Kidney (tissue), 14 donors: ENCODE data around the gene RTN4RL2. TPM values are rescaled to one million over a fixed set of nuclear protein-coding genes. Genes with fewer than 3 reads are reported as not detected.

Source experiments
- DNase-seq, 5 donors: peaks; one replicate each; pipeline ENCODE4 v3.0.0-alpha.2; 2013 to 2020
- FAIRE-seq: peaks from 2 replicates; lab custom pipeline; 2012; peaks lifted over from hg19 to GRCh38; lab: Jason Lieb, UNC
- H3K27ac ChIP-seq, 2 donors: one replicate each; pipeline ENCODE4 v1.7.0; 2013; ENCODE audit warnings: low read depth in 2 of 2, low read length in 2 of 2, inconsistent platforms in 1 of 2
- H3K27me3 ChIP-seq: one replicate; pipeline ENCODE4 v1.7.1; 2013; ENCODE audit warnings: low read length, inconsistent platforms; ENCODE audit not compliant: control insufficient read depth, insufficient read depth
- H3K36me3 ChIP-seq, 3 donors: one replicate each; pipeline versions ENCODE4 v1.7.0 to v1.7.1; 2013; ENCODE audit warnings: low read length in 3 of 3, control low read depth in 1 of 3, inconsistent platforms in 1 of 3; ENCODE audit not compliant: insufficient read depth in 3 of 3, control insufficient read depth in 2 of 3
- H3K4me1 ChIP-seq, 3 donors: one replicate each; pipeline versions ENCODE4 v1.7.0 to v1.7.1; 2013; ENCODE audit warnings: low read length in 3 of 3, inconsistent platforms in 1 of 3, low read depth in 1 of 3; ENCODE audit not compliant: control insufficient read depth in 2 of 3, insufficient read depth in 2 of 3
- H3K4me3 ChIP-seq, 3 donors: one replicate each; pipeline versions ENCODE4 v1.7.0 to v1.8.1; 2013; ENCODE audit warnings: low read length in 3 of 3, control low read depth in 1 of 3, inconsistent platforms in 1 of 3
- H3K9ac ChIP-seq, 3 donors: one replicate each; pipeline versions ENCODE4 v1.7.0 to v1.7.1; 2013; ENCODE audit warnings: low read length in 3 of 3, control low read depth in 1 of 3, inconsistent platforms in 1 of 3
- H3K9me3 ChIP-seq, 3 donors: one replicate each; pipeline versions ENCODE4 v1.7.0 to v1.7.1; 2013; ENCODE audit warnings: low read length in 3 of 3, control low read depth in 1 of 3, inconsistent platforms in 1 of 3; ENCODE audit not compliant: control insufficient read depth in 2 of 3, insufficient read depth in 1 of 3
- intact Hi-C: fragments of 100-400 bp; cut with DNase I; formaldehyde crosslinking; loops from one replicate; pipeline ENCODE4 v1.11.1; 2022
- polyA plus RNA-seq: library from polyadenylated mRNA; stranded (reverse); fragments of 350-450 nt; fragmentation: Illumina TruSeq; extraction: RNeasy Lipid Tissue Mini Kit (QIAGEN cat#74804); gene quantifications from one replicate; pipeline ENCODE4 v1.2.3, GENCODE V29; 2014; ENCODE audit warnings: low read depth, low replicate concordance; ENCODE audit not compliant: insufficient read depth
- total RNA-seq: library from RNA; stranded (reverse); fragmentation: NEBNext Ultra II Directional; extraction: Animal tissue kit (Norgen Biotek cat#: 25700); gene quantifications from one replicate; pipeline ENCODE4 v1.2.1, GENCODE V29; 2021
- TF ChIP-seq, protein P1 (sequence below): IDR thresholded peaks from 3 replicates; pipeline ENCODE4 v1.5.1; 2012; ENCODE audit warnings: mild to moderate bottlenecking, moderate library complexity, borderline replicate concordance; ENCODE audit not compliant: insufficient read depth; ENCODE audit errors: extremely low read depth
- donor health status: control.
- donor health status: control.
- donor health status: control.
- donor health status: control.
- donor health status: control.
- donor health status: DM: yes; HTN: yes; CAD: no.
- donor health status: Normal renal cell carcinoma (clear cell type).

Gene RTN4RL2
- total and polyA plus RNA-seq, 2 donors from 2014 or later = 2.6 to 5.5 TPM

DNA sequence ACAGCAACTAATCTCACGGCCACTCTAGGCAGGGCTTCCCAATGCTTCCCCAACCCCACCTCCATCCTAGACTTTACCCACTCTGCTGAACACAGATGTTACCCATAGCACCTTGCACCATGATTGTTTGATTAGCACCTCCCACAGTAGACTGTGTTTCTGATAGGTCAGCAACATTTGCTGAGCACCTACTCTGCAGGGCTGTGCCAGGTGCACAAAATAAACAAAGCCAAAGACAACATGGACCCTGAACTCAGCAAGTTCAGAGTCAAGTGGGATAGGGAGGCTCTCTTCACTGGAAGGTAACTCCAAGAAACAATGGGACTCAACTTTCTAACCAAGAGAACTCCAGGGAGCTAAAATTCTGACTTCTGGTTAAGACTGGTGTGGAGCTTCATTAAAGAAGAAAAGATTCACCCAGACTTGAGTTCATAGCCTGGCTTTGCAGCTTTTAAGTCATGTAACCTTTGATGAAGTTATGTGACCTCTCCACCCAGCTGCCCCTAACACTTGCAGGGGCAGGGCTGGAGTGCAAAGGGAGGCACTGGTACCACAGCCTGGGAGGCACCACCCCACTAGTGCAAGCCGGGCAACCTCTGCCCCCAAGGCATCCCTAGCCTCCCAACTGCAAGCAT, 6.7 kb upstream of the RTN4RL2 start:
- no peak for DNase-seq
- no peak for FAIRE-seq
- no peak overlapping the region for H3K27ac ChIP-seq

DNA sequence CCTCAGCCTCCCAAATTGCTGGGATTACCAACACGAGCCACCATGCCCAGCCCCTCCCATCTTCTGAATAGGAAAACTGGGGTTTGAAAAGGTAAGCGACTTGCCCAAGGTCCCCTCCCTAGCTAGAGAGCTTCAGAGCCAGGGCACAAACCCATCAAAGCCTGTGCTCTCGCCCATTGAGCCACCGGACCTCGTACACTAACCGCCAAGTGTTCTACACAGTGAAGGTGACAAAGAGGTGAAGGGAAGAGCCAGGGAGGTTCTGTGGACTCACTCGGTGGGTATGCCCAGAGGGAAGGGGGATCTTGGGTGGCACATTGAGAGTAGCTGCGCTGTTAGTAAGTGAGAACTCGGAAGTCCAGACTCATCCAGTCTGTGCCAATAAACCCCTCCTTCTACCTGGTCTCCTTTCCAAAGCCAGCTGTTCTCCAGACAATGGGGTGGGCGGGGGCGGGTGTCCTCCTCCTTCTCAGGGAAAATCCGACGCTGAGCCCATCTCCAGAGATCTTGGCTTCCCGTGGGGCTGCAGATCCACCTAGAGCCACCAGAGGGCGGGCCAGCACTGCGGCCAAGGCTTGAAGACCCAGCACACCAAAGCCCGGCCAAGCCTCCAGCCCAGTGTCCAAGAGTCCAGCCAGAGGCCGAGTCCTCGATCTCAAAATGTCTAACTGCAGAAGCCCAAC, 3.2 kb upstream of the RTN4RL2 start:
- no peaks in the 10 kb centered on the region for H3K36me3 ChIP-seq
- no peak overlapping the region for H3K9ac ChIP-seq
- peaks cover 22% of the 10 kb centered on the region for H3K27me3 ChIP-seq
- intact Hi-C loops = loop anchor here (5.0 kb wide), 1 partner anchor 185 kb away; no protein-coding TSS in a partner anchor
- H3K9me3 ChIP-seq = no peaks in the 10 kb centered on the region
- no peak overlapping the region for H3K4me3 ChIP-seq
- TF ChIP-seq, protein P1, sequence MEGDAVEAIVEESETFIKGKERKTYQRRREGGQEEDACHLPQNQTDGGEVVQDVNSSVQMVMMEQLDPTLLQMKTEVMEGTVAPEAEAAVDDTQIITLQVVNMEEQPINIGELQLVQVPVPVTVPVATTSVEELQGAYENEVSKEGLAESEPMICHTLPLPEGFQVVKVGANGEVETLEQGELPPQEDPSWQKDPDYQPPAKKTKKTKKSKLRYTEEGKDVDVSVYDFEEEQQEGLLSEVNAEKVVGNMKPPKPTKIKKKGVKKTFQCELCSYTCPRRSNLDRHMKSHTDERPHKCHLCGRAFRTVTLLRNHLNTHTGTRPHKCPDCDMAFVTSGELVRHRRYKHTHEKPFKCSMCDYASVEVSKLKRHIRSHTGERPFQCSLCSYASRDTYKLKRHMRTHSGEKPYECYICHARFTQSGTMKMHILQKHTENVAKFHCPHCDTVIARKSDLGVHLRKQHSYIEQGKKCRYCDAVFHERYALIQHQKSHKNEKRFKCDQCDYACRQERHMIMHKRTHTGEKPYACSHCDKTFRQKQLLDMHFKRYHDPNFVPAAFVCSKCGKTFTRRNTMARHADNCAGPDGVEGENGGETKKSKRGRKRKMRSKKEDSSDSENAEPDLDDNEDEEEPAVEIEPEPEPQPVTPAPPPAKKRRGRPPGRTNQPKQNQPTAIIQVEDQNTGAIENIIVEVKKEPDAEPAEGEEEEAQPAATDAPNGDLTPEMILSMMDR = peak; percentile 100
- H3K4me1 ChIP-seq = peaks cover 0 to 19% (median 9%) of the 10 kb centered on the region in 3 donors
- no peak for FAIRE-seq
- H3K27ac ChIP-seq = no peak overlapping the region
- DNase-seq = peak; percentile 87 to 95 (median 91)

More for the DNA sequence above, 6.7 kb upstream of the RTN4RL2 start:
- H3K9me3 ChIP-seq = no peaks in the 10 kb centered on the region
- H3K4me1 ChIP-seq = peaks cover 0 to 6% (median 6%) of the 10 kb centered on the region in 3 donors
- no peak overlapping the region for H3K9ac ChIP-seq
- no peak overlapping the region for H3K4me3 ChIP-seq
- H3K27me3 ChIP-seq = peaks cover 8% of the 10 kb centered on the region
- TF ChIP-seq, protein P1 = no peak
- intact Hi-C loops = no loop called here
- H3K36me3 ChIP-seq = no peaks in the 10 kb centered on the region

DNA sequence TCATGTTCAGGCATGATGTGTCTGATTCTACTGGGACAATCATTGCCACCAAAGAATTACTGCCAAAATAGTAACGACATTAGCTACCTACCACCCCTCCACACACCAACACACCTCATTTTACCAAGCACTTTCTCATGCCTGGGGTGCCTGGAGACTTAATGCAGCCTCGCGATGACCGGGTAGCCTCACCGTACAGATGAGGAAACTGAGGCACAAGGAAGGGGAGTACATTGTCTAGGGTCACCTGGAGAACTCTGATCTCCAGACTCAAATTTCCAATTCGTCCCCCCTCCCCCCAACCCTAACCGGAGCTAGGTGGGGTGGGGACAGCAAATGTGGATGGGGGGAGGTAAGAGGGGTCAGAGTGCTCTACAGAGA, 2.7 kb upstream of the RTN4RL2 start:
- TF ChIP-seq, protein P1 = no peak
- Histone ChIP-seq H3K27me3 (peaks cover 22% of the 10 kb centered on the region), H3K4me1 (peaks cover 0 to 19% (median 9%) of the 10 kb centered on the region in 3 donors), H3K36me3 (no peaks in the 10 kb centered on the region), H3K9ac (no peak overlapping the region), H3K27ac (no peak overlapping the region), H3K4me3 (no peak overlapping the region), H3K9me3 (no peaks in the 10 kb centered on the region)
- no peak for FAIRE-seq
- intact Hi-C loops = loop anchor here (5.0 kb wide), 1 partner anchor 185 kb away; no protein-coding TSS in a partner anchor
- DNase-seq = peak in 1 of 5 donors; percentile 21
